Stimulated activated CD4-positive, alpha-beta T cell treated with anti-CD3 and anti-CD28 coated beads, TNF-alpha, amount 100 ng/mL, for 48 hours (primary cell): ENCODE results near the gene MAP4K5.
"Not testable (repeated sequence)": the region's sequence is repeated elsewhere in the genome, so short reads cannot be mapped to it uniquely, and the experiment has no call there.

Experiments used
- DNase-seq, 3 donors: peaks; one replicate each; pipeline ENCODE4 v3.0.0-alpha.2; 2020; ENCODE audit warnings: low read depth in 3 of 3

Gene MAP4K5

DNA sequence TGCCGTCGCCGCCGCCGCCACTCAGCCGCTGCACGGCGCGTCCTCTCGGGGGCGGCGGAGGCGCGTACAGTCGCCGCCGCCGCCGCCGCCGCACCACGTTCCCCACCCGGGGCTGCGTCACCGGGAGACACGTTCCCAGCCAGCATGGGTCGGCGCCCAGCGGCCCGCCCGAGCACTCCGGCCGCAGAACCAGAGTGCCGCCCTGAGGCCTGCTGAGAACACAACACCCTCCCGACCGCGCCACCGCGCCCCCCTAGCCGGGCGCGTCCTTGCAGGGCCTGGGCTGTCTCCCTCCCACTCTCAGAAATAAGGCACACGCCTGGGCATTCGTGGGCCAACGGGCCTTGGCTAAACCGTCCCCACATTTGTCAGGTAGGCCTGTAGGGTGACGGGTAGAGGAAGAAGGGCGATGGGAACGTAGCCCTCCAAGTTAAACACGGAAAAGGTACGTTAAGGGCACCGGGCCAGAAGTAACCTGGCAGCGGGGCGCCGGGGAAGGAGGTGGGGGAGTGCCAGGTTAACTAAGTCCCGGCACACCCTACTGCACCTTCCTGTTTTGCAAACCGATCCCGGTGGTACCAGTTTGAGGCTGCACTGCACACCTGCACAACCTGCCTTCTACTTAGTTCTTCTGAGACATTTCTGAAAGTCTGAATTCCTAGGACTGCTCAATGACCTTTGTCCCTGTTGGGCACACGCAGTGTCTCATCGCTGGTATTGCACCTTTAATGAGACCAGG, at the start of gene MAP4K5:
TSS of gene MAP4K5 (minus strand) at position 68 of the 739 bp plus-strand sequence. CDS start 520 bp downstream, outside the sequence.
- peak; percentile 79 to 82 (median 82) for DNase-seq

GRCh38 chr14:50578433-50578832, 46.1 kb upstream of the MAP4K5 start:
- no peak for DNase-seq

DNA sequence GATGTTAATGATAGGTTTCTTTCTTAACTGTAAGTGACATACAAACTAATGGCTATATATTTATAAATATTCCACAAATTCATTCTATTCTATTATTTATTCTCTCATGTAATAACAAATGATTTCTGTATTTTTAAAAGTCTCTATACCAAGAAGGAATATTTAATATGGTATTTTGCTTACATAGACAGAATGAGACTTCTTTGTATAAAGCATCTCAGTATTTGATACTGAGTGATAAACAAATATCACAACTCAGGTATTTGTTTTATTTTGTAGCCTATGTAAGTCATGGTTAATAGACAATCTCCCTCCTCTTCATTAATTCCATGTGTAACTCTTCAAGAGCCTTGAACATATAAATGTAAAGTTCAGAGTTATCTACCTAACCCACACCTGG, 45.6 kb upstream of the MAP4K5 start:
- DNase-seq = no peak

GRCh38 chr14:50575769-50576168, 43.4 kb upstream of the MAP4K5 start:
- no peak for DNase-seq

DNA sequence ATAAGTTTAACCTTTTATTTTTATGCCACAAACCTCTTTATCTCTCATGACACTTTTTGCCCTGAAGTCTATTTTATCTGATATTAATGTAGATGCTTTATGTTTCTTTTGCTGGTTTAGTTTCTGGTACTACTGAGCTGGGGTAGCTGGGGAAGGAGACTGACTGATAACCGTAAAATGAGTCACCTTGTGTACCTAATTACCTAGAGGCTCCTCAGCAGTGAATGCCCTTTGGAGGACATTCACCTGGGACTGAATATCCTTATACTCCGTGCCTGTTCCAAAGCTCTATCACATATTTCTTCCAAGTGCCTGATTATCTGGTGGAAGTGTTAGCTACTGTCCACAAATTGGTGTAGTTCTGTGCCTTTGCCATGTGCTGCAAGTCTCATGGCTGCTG, 41.5 kb upstream of the MAP4K5 start:
- DNase-seq = no peak

DNA sequence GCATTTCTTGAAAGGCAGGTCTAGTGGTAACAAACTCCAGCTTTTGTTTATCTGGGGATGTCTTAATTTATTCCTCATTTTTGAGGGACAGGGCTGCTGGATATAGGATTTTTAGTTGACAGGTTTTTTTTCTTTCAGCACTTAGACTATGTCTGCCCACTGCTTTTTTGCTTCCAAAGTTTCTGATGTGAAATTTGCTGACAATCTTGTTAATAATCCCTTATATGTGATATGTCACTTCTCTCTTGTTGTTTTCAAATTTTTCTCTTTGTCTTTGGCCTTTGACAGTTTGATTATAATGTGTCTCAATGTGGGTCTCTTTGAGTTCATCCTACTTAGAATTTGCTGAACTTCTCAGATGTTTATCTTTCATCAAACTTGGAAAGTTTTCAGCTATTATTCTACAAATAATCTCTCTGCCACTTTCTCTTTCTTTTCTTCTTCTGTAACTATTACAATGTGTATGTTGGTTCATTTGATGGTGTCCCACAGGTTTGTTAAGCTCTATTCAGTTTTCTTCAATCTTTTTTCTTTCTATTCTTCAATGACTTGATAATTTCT, 37.4 kb upstream of the MAP4K5 start:
- DNase-seq = no peak

- DNase-seq = no peak
Observed at GRCh38 chr14:50562841-50563240, 30.5 kb upstream of the MAP4K5 start.

DNA sequence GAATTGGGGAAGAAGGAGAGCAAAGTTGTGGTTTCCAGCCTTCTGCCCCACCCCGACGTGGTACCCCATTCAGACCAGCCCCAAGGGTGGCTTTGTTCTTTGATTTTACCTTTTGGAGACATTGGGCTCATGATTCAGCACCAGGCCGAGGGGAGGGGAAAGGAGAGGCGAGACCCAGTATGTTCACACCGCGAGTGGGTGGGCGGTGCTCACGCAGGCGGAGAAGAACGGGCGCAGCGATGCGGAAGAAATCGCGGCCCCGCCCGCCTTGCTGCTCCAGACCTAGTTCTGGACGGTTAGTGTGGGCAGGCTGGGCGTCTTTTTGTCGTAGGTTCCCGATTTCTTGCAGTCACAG, 28.5 kb upstream of the MAP4K5 start:
- peak in 2 of 3 donors; percentile 22 to 35 for DNase-seq

DNA sequence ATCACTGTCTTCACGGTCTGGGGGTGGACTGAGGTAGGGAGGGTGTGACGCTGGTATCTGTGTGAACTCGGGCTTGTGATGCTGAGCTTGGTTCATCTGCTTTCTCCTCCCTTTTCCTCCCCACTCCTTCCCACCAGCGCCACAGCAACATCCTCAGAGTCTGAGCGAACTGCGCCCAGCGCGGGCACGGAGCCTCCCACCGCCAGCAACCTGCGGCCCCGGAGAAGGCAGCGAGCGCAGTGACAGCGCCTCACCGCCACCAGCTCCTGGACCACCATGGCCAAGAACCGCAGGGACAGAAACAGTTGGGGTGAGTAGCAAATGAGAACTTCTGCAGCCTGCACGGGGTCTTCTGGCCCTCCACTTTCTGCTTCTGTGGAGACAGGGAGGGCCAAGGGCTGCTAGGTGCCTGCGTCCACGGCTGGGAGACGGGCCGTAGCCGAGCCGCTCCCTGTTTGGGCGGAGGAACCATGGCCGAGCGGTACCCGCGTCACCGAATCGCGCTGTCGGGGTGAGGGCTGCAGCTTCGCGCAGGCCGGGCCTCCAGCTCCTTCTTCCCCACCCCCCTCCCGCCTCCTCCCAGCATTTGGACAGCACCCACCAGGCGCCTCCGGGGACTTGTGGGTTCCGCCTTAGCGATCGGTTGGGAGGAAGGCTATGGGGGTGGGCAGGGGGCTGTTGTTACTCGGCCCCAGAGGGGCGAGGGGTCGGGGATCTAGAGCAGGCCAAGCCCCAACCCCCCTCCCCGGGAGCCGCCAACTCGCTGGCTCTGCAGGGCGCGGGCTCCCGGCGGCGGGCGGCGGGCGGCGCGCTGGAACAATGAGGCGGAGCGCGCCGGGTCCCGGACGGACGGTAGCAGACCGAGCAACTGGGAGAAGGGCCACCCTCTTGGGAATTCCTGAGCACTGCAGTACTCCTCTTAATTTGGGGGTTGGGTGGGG, 27.9 kb upstream of the MAP4K5 start, which contains the start of gene ATL1:
TSS of gene ATL1 (plus strand) at position 156 of the 941 bp plus-strand sequence. CDS start at position 277, 121 bp downstream.
- DNase-seq = peak in 2 of 3 donors; percentile 13 to 45

DNA sequence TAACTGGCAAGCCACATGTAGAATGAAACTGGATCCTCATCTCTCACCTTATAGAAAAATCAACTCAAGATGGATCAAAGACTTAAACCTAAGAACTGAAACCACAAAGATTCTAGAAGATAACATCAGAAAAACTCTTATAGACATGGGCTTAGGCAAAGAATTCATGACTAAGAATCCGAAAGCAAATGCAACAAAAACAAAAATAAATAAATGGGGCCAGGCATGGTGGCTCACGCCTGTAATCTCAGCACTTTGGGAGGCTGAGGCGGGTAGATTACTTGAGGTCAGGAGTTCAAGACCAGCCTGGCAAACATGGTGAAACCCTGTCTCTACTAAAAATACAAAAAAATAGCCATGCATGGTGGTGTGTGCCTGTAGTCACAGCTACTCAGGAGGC, 20.4 kb upstream of the MAP4K5 start:
- not testable (repeated sequence) for DNase-seq

- no peak for DNase-seq
Observed at GRCh38 chr14:50551877-50552276, 19.5 kb upstream of the MAP4K5 start.

DNA sequence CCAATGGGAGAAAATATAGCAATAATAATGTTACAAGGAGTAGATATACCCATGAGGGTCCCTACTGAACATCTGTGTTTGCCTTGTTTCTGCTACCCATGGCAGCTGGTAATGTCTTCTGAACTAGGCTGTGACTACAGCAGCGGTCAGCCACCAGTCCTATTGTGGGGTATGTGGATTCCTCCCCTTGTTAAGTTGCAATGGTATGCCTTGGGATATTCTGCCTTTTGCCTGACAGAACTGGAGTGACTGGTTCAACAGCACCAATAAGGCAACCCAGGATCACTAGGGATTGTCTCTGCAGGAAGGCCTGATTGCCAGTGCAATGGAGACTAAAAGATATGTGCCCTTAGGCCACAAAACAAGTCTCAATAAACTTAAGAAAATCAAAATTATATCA, 17.9 kb upstream of the MAP4K5 start:
- no peak for DNase-seq

DNA sequence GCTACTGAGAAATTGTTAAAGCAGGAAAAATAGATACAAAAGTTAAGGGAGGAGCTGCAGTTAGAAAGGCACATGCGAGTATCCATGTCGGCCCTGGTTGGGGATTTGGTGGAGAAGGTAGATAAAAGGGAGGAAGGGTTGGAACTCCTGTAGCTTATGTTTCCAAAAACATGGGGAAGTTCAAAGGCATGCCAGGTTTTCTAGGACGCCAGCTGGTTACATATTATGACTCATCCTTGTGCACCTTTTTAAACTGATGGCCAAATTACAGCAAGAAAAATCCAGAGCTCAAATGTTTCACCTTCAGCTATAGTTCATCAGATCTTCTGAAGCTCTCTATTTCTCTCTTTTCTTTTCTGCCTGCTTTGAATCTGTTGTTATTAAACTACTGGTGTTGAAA, 13.2 kb upstream of the MAP4K5 start:
- no peak for DNase-seq

DNA sequence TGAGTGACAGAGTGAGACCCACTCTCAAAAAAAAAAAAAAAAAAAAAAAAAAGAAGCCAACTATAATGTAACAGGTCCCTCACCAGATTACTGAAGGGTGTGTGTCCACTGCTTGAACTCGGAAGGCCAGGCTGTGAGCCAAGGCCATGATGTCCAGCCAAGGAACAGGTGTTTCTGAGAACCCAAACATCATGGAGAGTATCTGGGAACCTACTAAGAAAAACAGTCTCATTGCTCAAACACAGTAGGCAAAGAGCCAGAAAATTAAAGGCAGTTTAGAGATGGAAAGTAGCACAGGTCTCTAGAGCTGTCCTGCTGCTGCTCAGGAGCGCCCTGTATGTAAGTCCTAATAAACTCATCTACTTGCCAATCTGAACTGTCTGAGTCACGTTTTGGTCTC, 12.5 kb upstream of the MAP4K5 start:
- DNase-seq = no peak

GRCh38 chr14:50542941-50543418, 10.6 kb upstream of the MAP4K5 start:
- DNase-seq = peak in 1 of 3 donors; percentile 45

GRCh38 chr14:50541159-50541567, 8.8 kb upstream of the MAP4K5 start:
- no peak for DNase-seq

DNA sequence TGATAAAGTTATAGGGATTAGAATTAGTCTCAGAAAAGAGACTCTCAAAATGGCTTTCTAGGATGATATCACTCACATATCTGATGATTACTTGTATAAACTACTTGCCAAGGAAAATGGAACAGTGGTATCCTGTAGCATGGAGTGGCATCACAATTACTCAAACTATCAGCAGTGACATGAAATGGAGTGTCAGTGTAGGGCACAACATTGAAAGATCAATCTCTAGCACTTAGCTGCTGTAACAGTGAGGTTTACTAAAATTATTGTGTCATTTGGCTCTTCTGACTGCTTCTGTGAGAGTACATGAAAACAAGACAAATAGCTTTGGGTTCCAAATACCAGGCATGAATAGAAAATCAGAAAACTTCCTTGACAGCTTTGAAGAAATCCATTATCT, 6.7 kb upstream of the MAP4K5 start:
- no peak for DNase-seq

DNA sequence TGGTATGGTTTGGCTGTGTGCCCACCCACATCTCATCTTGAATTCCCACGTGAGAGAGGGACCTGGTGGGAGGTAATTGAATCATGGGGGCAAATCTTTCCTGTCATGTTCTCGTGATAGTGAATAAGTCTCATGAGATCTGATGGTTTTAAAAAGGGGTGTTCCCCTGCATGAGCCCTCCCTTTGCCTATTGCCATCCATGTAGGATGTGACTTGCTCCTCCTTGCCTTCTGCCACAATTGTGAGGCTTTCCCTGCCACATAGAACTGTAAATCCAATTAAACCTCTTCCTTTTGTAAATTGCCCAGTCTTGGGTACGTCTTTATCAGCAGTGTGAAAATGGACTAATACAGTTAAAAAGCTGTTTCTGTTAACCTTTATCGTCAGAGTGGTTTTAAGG, 5.7 kb upstream of the MAP4K5 start:
- not testable (repeated sequence) for DNase-seq

- DNase-seq = no peak
Observed at GRCh38 chr14:50534997-50535396, 2.6 kb upstream of the MAP4K5 start.

DNA sequence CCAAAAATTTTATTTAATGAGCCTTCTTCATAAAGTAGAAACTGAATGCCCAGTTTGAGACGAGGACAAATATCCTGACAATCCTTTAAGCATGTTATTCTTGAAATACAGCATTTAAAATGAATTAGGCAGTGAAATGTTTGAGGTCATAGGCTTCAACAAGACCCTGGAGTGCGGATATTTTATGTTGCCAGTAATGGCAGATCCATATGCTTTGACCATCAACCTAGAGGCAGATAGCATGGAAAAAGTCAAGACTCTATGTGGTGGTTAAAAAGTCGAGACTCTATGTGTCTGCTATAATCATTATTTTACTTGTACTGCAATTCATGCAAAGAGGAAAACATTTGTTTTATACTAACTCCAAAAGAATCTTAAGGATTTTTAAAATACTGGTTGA, 2.0 kb upstream of the MAP4K5 start:
- no peak for DNase-seq

DNA sequence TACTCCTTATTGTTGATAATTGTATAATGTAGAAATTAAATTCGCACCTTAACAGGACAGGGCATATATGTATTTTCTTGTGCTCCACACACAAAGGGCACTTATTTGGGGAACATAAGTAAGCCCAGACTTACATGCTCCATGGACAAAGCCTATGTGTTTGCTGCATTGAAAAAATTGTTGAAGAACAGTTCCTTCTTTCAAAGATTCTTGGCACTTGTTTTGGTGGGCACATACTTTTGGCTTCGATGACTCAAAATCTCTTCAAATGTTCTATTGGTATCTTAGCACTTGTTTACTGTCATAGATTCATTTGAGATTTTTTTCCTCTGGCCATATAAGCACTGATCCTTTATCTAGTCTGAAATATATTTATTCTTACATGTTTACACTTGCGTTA, 1.4 kb upstream of the MAP4K5 start:
- DNase-seq = no peak

DNA sequence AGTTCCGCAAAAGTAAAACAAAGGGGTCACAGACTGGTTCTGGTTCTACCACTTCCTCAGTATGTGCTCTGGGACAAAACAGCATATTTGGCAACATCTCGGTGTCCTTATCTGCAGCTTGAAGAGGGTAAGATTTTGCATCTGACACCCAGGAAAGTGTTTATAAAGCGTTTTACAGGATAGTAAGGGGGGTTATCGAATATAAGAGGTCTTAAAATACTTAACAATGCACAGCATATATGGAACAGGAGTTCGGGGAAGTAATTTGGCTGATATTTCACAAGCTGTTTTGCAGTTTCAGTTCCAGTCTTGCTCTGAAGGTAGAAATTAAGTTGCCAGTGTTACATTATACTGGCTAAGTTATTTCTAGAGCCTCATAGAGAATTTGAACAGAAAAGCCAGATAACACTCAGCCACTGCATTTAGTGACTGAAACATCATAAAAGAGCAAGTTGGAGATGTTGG, 904 bp upstream of the MAP4K5 start:
- no peak for DNase-seq
